Natural killer cell treated with Interleukin-12 subunit alpha and Interleukin-12 subunit beta and Interleukin-15 and Interleukin-18, amount 100 ng/mL, for 72 hours (primary cell): ENCODE data around the gene HECW1. TPM values are rescaled to one million over a fixed set of nuclear protein-coding genes. Genes with fewer than 3 reads are reported as not detected.

Experiments
- ATAC-seq, 2 donors: fragments of 150-1000 bp; cut with Tn5 transposase in 1 of 2; sonication (Bioruptor Pico), chemical (Tn5 transposase) in 1 of 2; 2 replicates each; pipeline ENCODE4 v1.10.0; 2021
- DNase-seq: peaks from one replicate; pipeline ENCODE4 v3.0.0; 2022; ENCODE audit warnings: low spot score
- H3K27ac Mint-ChIP-seq, 2 donors: 1 replicate in 1 of 2; 2 replicates in 1 of 2; pipeline ENCODE4 v1.8.0; 2022; ENCODE audit warnings: mixed read lengths in 2 of 2, mild to moderate bottlenecking in 1 of 2, moderate library complexity in 1 of 2
- H3K27me3 Mint-ChIP-seq, 2 donors: 1 replicate in 1 of 2; 2 replicates in 1 of 2; pipeline ENCODE4 v1.8.0; 2022; ENCODE audit warnings: mixed read lengths in 2 of 2
- H3K36me3 Mint-ChIP-seq: one replicate; pipeline ENCODE4 v1.8.0; 2022; ENCODE audit warnings: mixed read lengths
- H3K4me1 Mint-ChIP-seq, 2 donors: 1 replicate in 1 of 2; 2 replicates in 1 of 2; pipeline ENCODE4 v1.8.0; 2022; ENCODE audit warnings: low read depth in 2 of 2, mixed read lengths in 2 of 2, mild to moderate bottlenecking in 1 of 2
- H3K4me3 Mint-ChIP-seq: one replicate; pipeline ENCODE4 v1.8.0; 2022; ENCODE audit warnings: mixed read lengths
- H3K9me3 Mint-ChIP-seq: 2 replicates; pipeline ENCODE4 v1.8.0; 2022; ENCODE audit warnings: mixed read lengths
- total RNA-seq, 2 donors: library from RNA; stranded (reverse); gene quantifications; one replicate each; pipeline ENCODE4 v1.2.3, GENCODE V29; 2022

The HECW1 gene
- total RNA-seq, 2 donors from 2014 or later, result not detected

GRCh38 chr7:43096875-43097274, 15.6 kb upstream of the HECW1 start:
- H3K36me3 Mint-ChIP-seq, result no peaks in the 10 kb centered on the region
- no peak overlapping the region for H3K27ac Mint-ChIP-seq
- H3K4me3 Mint-ChIP-seq, result no peak overlapping the region
- H3K9me3 Mint-ChIP-seq, result no peaks in the 10 kb centered on the region
- DNase-seq (no peak), ATAC-seq (no peak)
- H3K27me3 Mint-ChIP-seq, result peaks cover 15 to 19% of the 10 kb centered on the region in 2 donors
- no peaks in the 10 kb centered on the region for H3K4me1 Mint-ChIP-seq

- H3K9me3 Mint-ChIP-seq, result no peaks in the 10 kb centered on the region
- H3K27me3 Mint-ChIP-seq, result peaks cover 6 to 10% of the 10 kb centered on the region in 2 donors
- ATAC-seq (no peak), DNase-seq (no peak)
- H3K36me3 Mint-ChIP-seq, result no peaks in the 10 kb centered on the region
- no peaks in the 10 kb centered on the region for H3K4me1 Mint-ChIP-seq
- H3K27ac Mint-ChIP-seq, result no peak overlapping the region
- no peak overlapping the region for H3K4me3 Mint-ChIP-seq
Measured at GRCh38 chr7:43099750-43100149, 12.7 kb upstream of the HECW1 start.

- no peaks in the 10 kb centered on the region for H3K36me3 Mint-ChIP-seq
- H3K9me3 Mint-ChIP-seq, result no peaks in the 10 kb centered on the region
- no peak overlapping the region for H3K4me3 Mint-ChIP-seq
- no peak for ATAC-seq
- peaks cover 30 to 40% of the 10 kb centered on the region in 2 donors for H3K27me3 Mint-ChIP-seq
- no peak overlapping the region for H3K27ac Mint-ChIP-seq
- no peak for DNase-seq
- H3K4me1 Mint-ChIP-seq, result no peaks in the 10 kb centered on the region
Measured at GRCh38 chr7:43104874-43105520, 7.5 kb upstream of the HECW1 start.

- Mint-ChIP-seq H3K36me3 (no peaks in the 10 kb centered on the region), H3K4me3 (no peak overlapping the region), H3K27me3 (peaks cover 30 to 41% of the 10 kb centered on the region in 2 donors), H3K27ac (no peak overlapping the region), H3K9me3 (no peaks in the 10 kb centered on the region), H3K4me1 (no peaks in the 10 kb centered on the region)
- ATAC-seq (no peak), DNase-seq (no peak)
Measured at GRCh38 chr7:43105521-43106120, 6.8 kb upstream of the HECW1 start.

- Mint-ChIP-seq H3K27ac (no peak overlapping the region), H3K4me3 (no peak overlapping the region), H3K36me3 (peaks cover 5% of the 10 kb centered on the region), H3K9me3 (no peaks in the 10 kb centered on the region), H3K27me3 (peaks cover 43 to 58% of the 10 kb centered on the region in 2 donors), H3K4me1 (no peaks in the 10 kb centered on the region)
- no peak for DNase-seq
- peak; percentile 61 to 72 for ATAC-seq
Measured at GRCh38 chr7:43108255-43109011, 4.0 kb upstream of the HECW1 start.

- Mint-ChIP-seq H3K27ac (no peak overlapping the region), H3K9me3 (no peaks in the 10 kb centered on the region), H3K36me3 (peaks cover 5% of the 10 kb centered on the region), H3K4me3 (no peak overlapping the region), H3K27me3 (peaks cover 54 to 69% of the 10 kb centered on the region in 2 donors), H3K4me1 (no peaks in the 10 kb centered on the region)
- ATAC-seq (no peak), DNase-seq (no peak)
Measured at GRCh38 chr7:43110791-43111535, 1.5 kb upstream of the HECW1 start.

GRCh38 chr7:43111630-43112458, 603 bp upstream of the HECW1 start:
- H3K27me3 Mint-ChIP-seq, result peaks cover 57 to 75% of the 10 kb centered on the region in 2 donors
- ATAC-seq, result no peak

GRCh38 chr7:43112941-43113621, 634 bp downstream of the HECW1 start:
- ATAC-seq, result peak in 1 of 2 donors; percentile 31

More at GRCh38 chr7:43111630-43112458, 603 bp upstream of the HECW1 start:
- DNase-seq, result no peak
- no peak overlapping the region for H3K27ac Mint-ChIP-seq
- H3K9me3 Mint-ChIP-seq, result no peaks in the 10 kb centered on the region
- peak overlapping the region; percentile 14 for H3K4me3 Mint-ChIP-seq
- no peaks in the 10 kb centered on the region for H3K4me1 Mint-ChIP-seq
- H3K36me3 Mint-ChIP-seq, result peaks cover 5% of the 10 kb centered on the region

GRCh38 chr7:43113622-43114457, 1.4 kb downstream of the HECW1 start:
- Mint-ChIP-seq H3K27ac (no peak overlapping the region), H3K9me3 (no peaks in the 10 kb centered on the region), H3K27me3 (peaks cover 57 to 59% of the 10 kb centered on the region in 2 donors), H3K4me1 (no peaks in the 10 kb centered on the region), H3K4me3 (no peak overlapping the region), H3K36me3 (peaks cover 5% of the 10 kb centered on the region)
- ATAC-seq, result no peak
- no peak for DNase-seq

More at GRCh38 chr7:43112941-43113621, 634 bp downstream of the HECW1 start:
- Mint-ChIP-seq H3K27me3 (peaks cover 61 to 67% of the 10 kb centered on the region in 2 donors), H3K36me3 (peaks cover 5% of the 10 kb centered on the region), H3K4me3 (no peak overlapping the region), H3K9me3 (no peaks in the 10 kb centered on the region), H3K27ac (no peak overlapping the region), H3K4me1 (no peaks in the 10 kb centered on the region)
- no peak for DNase-seq

- Mint-ChIP-seq H3K9me3 (no peaks in the 10 kb centered on the region), H3K27ac (no peak overlapping the region), H3K36me3 (peaks cover 5% of the 10 kb centered on the region), H3K4me3 (no peak overlapping the region), H3K27me3 (peaks cover 53% of the 10 kb centered on the region in 2 donors), H3K4me1 (no peaks in the 10 kb centered on the region)
- DNase-seq (no peak), ATAC-seq (no peak)
Measured at GRCh38 chr7:43114458-43114780, 2.0 kb downstream of the HECW1 start.

- H3K27ac Mint-ChIP-seq, result no peak overlapping the region
- peaks cover 5% of the 10 kb centered on the region for H3K36me3 Mint-ChIP-seq
- H3K4me1 Mint-ChIP-seq, result no peaks in the 10 kb centered on the region
- peaks cover 42 to 44% of the 10 kb centered on the region in 2 donors for H3K27me3 Mint-ChIP-seq
- ATAC-seq (no peak), DNase-seq (no peak)
- no peak overlapping the region for H3K4me3 Mint-ChIP-seq
- no peaks in the 10 kb centered on the region for H3K9me3 Mint-ChIP-seq
Measured at GRCh38 chr7:43116451-43116850, 4.0 kb downstream of the HECW1 start.

- Mint-ChIP-seq H3K27me3 (peaks cover 40 to 44% of the 10 kb centered on the region in 2 donors), H3K36me3 (peaks cover under 1% of the 10 kb centered on the region), H3K9me3 (no peaks in the 10 kb centered on the region), H3K27ac (no peak overlapping the region), H3K4me1 (no peaks in the 10 kb centered on the region), H3K4me3 (no peak overlapping the region)
- ATAC-seq (no peak), DNase-seq (no peak)
Measured at GRCh38 chr7:43117095-43117494, 4.6 kb downstream of the HECW1 start.
